ENCODE data around the gene CDK18. TPM values are rescaled to one million over a fixed set of nuclear protein-coding genes. Genes with fewer than 3 reads are reported as not detected.

Gene CDK18
- total and polyA plus RNA-seq, 10 of the 15 experiments (the other 5 are each of a cell fraction or from before 2014, with no cell fraction given), result 0.13 to 4.4 (median 0.52) TPM; not detected in 2

DNA sequence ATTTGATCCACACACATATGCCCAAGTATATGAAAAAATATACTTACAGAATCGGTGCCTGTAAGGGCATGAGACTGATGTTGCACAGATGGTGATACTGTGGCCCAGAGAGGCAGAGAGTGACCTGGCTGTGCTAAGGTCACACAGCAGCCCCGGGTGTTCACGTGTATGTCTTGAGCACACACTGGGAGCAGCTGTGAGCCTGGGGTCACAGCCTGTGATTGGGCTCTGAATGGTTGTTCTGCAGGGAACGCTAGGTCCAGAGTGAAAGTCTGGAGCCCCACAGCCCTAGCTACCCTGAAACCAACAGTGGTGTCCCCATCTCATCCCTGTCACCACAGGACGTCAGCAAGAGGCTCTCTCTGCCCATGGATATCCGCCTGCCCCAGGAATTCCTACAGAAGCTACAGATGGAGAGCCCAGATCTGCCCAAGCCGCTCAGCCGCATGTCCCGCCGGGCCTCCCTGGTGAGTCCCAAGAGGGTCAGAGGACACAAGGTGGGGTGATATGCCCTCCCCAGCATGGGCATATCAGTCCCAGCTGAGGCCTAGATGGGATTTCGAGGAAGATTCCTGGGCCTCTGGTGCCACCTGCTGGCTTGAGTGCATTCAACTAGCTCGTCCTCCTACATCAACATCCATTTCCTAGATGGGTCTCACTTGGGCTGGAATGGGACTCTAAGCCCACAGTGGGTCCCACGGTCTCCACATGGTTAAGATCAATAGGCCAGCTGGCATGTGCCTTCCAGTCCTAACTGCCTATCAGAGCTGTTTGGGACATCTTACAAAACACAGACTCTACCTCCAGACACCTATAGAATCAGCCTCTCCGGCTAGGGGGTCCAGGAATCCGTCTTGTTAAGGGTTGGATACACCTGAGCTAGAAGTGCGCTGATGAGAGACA is 19.7 kb downstream of the CDK18 start:
- intact Hi-C loops (cut with micrococcal nuclease; ENCODE audit: unreplicated experiment) (loop anchor here (1.0 to 10.0 kb wide), 5 partner anchors 36 to 249 kb away; no protein-coding TSS in a partner anchor), in situ Hi-C loops (cut with MboI) (loop anchor here (5.0 kb wide), 2 partner anchors 37 to 127 kb away; no protein-coding TSS in a partner anchor)
- Histone ChIP-seq H3K79me2 (ENCODE audit: control insufficient read depth, insufficient read depth, low read length) (no peaks in the 10 kb centered on the region), H3K9ac (ENCODE audit: control insufficient read depth, insufficient read depth, low read length) (no peak overlapping the region), H2AFZ (ENCODE audit: control insufficient read depth, low read depth, low read length) (no peak overlapping the region), H3K4me3 (no peak overlapping the region), H3K4me1 (ENCODE audit: control insufficient read depth, insufficient read depth, low read length) (no peaks in the 10 kb centered on the region), H3K27ac (ENCODE audit: control insufficient read depth, insufficient read depth) (no peak overlapping the region), H3K9me3 (replicated peaks; ENCODE audit: control insufficient read depth, insufficient read depth, low read length) (no peaks in the 10 kb centered on the region), H3K36me3 (ENCODE audit: control insufficient read depth in 2 of 2, insufficient read depth in 2 of 2, low read length in 1 of 2) (no peaks in the 10 kb centered on the region), H3K4me2 (ENCODE audit: control insufficient read depth, insufficient read depth) (no peak overlapping the region), H4K20me1 (ENCODE audit: control insufficient read depth, insufficient read depth) (no peaks in the 10 kb centered on the region), H3K27me3 (replicated peaks in 1 of 2; ENCODE audit: control insufficient read depth in 2 of 2, insufficient read depth in 2 of 2, low read length in 1 of 2) (peaks cover 0 to 1% of the 10 kb centered on the region in 2 experiments; a peak in 3 of 4 replicates)
- RAD21 ChIA-PET (ENCODE audit: unreplicated experiment), result interaction anchor here (0.5 to 6.7 kb wide), 43 partner anchors 9 to 262 kb away, joined by 3 to 342 read pairs (median 5); partner anchors contain the start of genes CDK18, ELK4 and NUAK2
- SMC1A ChIA-PET (ENCODE audit: uncharacterized antibody, unreplicated experiment), result interaction anchor here (0.6 to 10.0 kb wide), 47 partner anchors 9 to 355 kb away, joined by 3 to 319 read pairs (median 5); partner anchors contain the start of genes ELK4 and LEMD1
- BruUV-seq (replicated peaks), result no TSS peak
- CTCF ChIA-PET, result interaction anchor here (0.6 to 31.6 kb wide), 70 partner anchors 9 to 254 kb away, joined by 3 to 891 read pairs (median 5); partner anchors contain the start of genes ELK4, KLHDC8A and LEMD1
- POLR2A ChIA-PET, result interaction anchor here (0.6 to 1.6 kb wide), 6 partner anchors 16 to 290 kb away, joined by 3 to 8 read pairs (median 4); no protein-coding TSS in a partner anchor
- WGBS (ENCODE audit: insufficient coverage, insufficient replicate concordance, low lambda C conversion rate, missing lambda C conversion rate), result 21% methylated on average over 16 of the region's 16 CpGs
- FAIRE-seq, result peak; percentile 97
- ATAC-seq, result peak; percentile 80
- no peak for DNase-seq (ENCODE audit: low read depth, low spot score)
- TF ChIP-seq BACH1 (IDR thresholded peaks at IDR 0.05; ENCODE audit: borderline replicate concordance) (no peak), YY1 (IDR thresholded peaks at IDR 0.05; ENCODE audit: low read depth, low read length) (0 out of 2 replicates have a peak, but pooled peaks have one; percentile 58), SMARCA5 (IDR thresholded peaks at IDR 0.05) (no peak), ZNF207 (IDR thresholded peaks at IDR 0.05; ENCODE audit: borderline replicate concordance) (no peak), ZBTB33 (IDR thresholded peaks at IDR 0.05) (no peak), RAD21 (IDR thresholded peaks at IDR 0.05; ENCODE audit: insufficient read depth, low read depth, low read length) (peak; percentile 79), RELA (IDR thresholded peaks at IDR 0.05; ENCODE audit: borderline replicate concordance, partially characterized antibody) (no peak), IKZF1 (conservative IDR thresholded peaks at IDR 0.05) (0 out of 2 replicates have a peak, but pooled peaks have one; percentile 26), ATF3 (IDR thresholded peaks at IDR 0.05; ENCODE audit: borderline replicate concordance, extremely low read depth, low read depth, low read length) (no peak), ZSCAN29 (IDR thresholded peaks at IDR 0.05) (no peak), MTA3 (IDR thresholded peaks at IDR 0.05; ENCODE audit: borderline replicate concordance, low read length) (no peak), SMC3 (IDR thresholded peaks at IDR 0.05; ENCODE audit: borderline replicate concordance, low read length) (peak; percentile 84), FOXK2 (IDR thresholded peaks at IDR 0.05) (no peak), TCF7 (IDR thresholded peaks at IDR 0.05; ENCODE audit: borderline replicate concordance) (no peak), WRNIP1 (IDR thresholded peaks at IDR 0.05; ENCODE audit: borderline replicate concordance, low read depth, low read length) (no peak), SMAD5 (IDR thresholded peaks at IDR 0.05; ENCODE audit: low read depth) (no peak), CBFB (IDR thresholded peaks at IDR 0.05; ENCODE audit: low read depth) (no peak)
- TF ChIP-seq, protein P1, sequence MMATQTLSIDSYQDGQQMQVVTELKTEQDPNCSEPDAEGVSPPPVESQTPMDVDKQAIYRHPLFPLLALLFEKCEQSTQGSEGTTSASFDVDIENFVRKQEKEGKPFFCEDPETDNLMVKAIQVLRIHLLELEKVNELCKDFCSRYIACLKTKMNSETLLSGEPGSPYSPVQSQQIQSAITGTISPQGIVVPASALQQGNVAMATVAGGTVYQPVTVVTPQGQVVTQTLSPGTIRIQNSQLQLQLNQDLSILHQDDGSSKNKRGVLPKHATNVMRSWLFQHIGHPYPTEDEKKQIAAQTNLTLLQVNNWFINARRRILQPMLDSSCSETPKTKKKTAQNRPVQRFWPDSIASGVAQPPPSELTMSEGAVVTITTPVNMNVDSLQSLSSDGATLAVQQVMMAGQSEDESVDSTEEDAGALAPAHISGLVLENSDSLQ (IDR thresholded peaks at IDR 0.05), result no peak
- TF ChIP-seq, protein P2, sequence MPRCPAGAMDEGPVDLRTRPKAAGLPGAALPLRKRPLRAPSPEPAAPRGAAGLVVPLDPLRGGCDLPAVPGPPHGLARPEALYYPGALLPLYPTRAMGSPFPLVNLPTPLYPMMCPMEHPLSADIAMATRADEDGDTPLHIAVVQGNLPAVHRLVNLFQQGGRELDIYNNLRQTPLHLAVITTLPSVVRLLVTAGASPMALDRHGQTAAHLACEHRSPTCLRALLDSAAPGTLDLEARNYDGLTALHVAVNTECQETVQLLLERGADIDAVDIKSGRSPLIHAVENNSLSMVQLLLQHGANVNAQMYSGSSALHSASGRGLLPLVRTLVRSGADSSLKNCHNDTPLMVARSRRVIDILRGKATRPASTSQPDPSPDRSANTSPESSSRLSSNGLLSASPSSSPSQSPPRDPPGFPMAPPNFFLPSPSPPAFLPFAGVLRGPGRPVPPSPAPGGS (IDR thresholded peaks at IDR 0.05; ENCODE audit: borderline replicate concordance, insufficient read depth, low read depth, low read length, poor library complexity, severe bottlenecking), result no peak

Measured in GM12878 (cell line).